Neural crest cell (in vitro differentiated cells): Measurements from ENCODE around the gene PCDHGC4. TPM values are rescaled to one million over a fixed set of nuclear protein-coding genes. Genes with fewer than 3 reads are reported as not detected.

Experiments used
- DNase-seq: peaks from one replicate; pipeline ENCODE4 v3.0.0; 2021; ENCODE audit warnings: low read depth, mixed read lengths, low spot score
- H3K27ac Mint-ChIP-seq: one replicate; pipeline ENCODE4 v1.8.0; 2021; ENCODE audit warnings: mild to moderate bottlenecking, mixed read lengths; ENCODE audit not compliant: unreplicated experiment
- H3K27me3 Mint-ChIP-seq: 2 replicates; pipeline ENCODE4 v1.8.0; 2021; ENCODE audit warnings: low read depth, mild to moderate bottlenecking, mixed read lengths
- H3K36me3 Mint-ChIP-seq: 2 replicates; pipeline ENCODE4 v1.8.0; 2021; ENCODE audit warnings: low read depth, mild to moderate bottlenecking, mixed read lengths
- H3K4me1 Mint-ChIP-seq: 2 replicates; pipeline ENCODE4 v1.8.0; 2021; ENCODE audit warnings: mixed read lengths
- H3K4me3 Mint-ChIP-seq: one replicate; pipeline ENCODE4 v1.8.0; 2021; ENCODE audit warnings: mild to moderate bottlenecking, mixed read lengths
- H3K9me3 Mint-ChIP-seq: 2 replicates; pipeline ENCODE4 v1.8.0; 2021; ENCODE audit warnings: mixed read lengths
- total RNA-seq: library from RNA; stranded (reverse); gene quantifications from 2 replicates; pipeline ENCODE4 v1.2.1, GENCODE V29; 2021
- TF ChIP-seq, protein P1 (sequence below): fragments of 200-600 bp; sonication (generic); conservative IDR thresholded peaks from 2 replicates; pipeline ENCODE4 v1.5.0; 2021; ENCODE audit warnings: antibody characterized with exemption, mild to moderate bottlenecking

PCDHGC4 gene
- total RNA-seq, 1 donor from 2014 or later: 14.8 TPM

DNA sequence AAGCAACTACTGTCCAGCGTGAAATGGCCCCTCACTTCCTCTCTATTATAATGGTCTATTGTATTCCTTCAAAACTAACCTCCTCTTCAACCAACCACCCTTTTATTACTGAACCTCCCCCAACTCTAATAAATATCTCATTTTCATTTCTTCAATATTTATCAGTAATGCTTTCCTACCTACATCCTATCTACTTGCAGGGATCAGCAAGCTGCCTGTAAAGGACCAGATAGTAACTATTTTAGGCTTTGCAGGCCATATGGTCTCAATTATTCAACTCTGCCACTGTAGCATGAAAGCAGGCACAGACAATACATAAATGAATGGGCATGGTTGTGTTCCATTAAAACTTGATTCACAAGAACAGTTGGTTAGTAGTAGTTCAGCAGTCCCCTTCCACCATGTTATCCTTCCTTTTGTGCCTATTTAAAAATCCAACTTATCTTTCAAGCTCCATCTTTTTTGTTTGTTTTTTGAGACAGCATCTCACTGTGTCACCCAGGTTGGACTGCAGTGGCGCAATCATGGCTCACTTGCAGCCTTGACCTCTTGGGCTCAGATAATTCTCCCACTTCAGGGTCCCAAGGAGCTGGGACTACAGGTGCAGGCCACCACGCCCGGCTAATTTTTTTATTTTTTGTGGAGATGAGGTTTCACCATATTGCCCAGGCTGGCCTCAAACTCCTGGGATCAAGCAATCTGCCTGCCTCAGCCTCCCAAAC, 49.8 kb downstream of the PCDHGC4 start:
- Mint-ChIP-seq H3K9me3 (peaks cover 2% of the 10 kb centered on the region), H3K4me3 (peak overlapping the region; percentile 28), H3K27ac (peak overlapping the region; percentile 9), H3K36me3 (peaks cover 17% of the 10 kb centered on the region), H3K4me1 (peaks cover 18% of the 10 kb centered on the region), H3K27me3 (no peaks in the 10 kb centered on the region)
- DNase-seq: no peak
- TF ChIP-seq, protein P1, sequence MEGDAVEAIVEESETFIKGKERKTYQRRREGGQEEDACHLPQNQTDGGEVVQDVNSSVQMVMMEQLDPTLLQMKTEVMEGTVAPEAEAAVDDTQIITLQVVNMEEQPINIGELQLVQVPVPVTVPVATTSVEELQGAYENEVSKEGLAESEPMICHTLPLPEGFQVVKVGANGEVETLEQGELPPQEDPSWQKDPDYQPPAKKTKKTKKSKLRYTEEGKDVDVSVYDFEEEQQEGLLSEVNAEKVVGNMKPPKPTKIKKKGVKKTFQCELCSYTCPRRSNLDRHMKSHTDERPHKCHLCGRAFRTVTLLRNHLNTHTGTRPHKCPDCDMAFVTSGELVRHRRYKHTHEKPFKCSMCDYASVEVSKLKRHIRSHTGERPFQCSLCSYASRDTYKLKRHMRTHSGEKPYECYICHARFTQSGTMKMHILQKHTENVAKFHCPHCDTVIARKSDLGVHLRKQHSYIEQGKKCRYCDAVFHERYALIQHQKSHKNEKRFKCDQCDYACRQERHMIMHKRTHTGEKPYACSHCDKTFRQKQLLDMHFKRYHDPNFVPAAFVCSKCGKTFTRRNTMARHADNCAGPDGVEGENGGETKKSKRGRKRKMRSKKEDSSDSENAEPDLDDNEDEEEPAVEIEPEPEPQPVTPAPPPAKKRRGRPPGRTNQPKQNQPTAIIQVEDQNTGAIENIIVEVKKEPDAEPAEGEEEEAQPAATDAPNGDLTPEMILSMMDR: no peak

Other genes starting within 250 kb of the PCDHGC4 start
- gene PCDHB15, start 239.6 kb upstream of the PCDHGC4 start, total RNA-seq: 5.5 and 5.6 TPM in 2 replicates
- gene SLC25A2, start 181.0 kb upstream of the PCDHGC4 start, total RNA-seq: 0.72 and 1.1 TPM in 2 replicates
- 100.0 and 100 TPM in 2 replicates for gene TAF7, start 164.2 kb upstream of the PCDHGC4 start, total RNA-seq
- 0.54 and 0.93 TPM in 2 replicates for gene PCDHGA1, start 154.5 kb upstream of the PCDHGC4 start, total RNA-seq
- 0.32 and 0.54 TPM in 2 replicates for gene PCDHGA2, start 146.3 kb upstream of the PCDHGC4 start, total RNA-seq
- 0.16 and 0.33 TPM in 2 replicates for gene PCDHGA3, start 141.2 kb upstream of the PCDHGC4 start, total RNA-seq
- gene PCDHGB1, start 134.9 kb upstream of the PCDHGC4 start, total RNA-seq: 2.8 and 3.0 TPM in 2 replicates
- gene PCDHGA4, start 130.0 kb upstream of the PCDHGC4 start, total RNA-seq: 0.56 and 0.93 TPM in 2 replicates
- gene PCDHGB2, start 125.0 kb upstream of the PCDHGC4 start, total RNA-seq: 1.3 and 1.5 TPM in 2 replicates
- 0.32 and 0.51 TPM in 2 replicates for gene PCDHGA5, start 120.9 kb upstream of the PCDHGC4 start, total RNA-seq
- gene PCDHGB3, start 114.8 kb upstream of the PCDHGC4 start, total RNA-seq: 0.51 and 0.71 TPM in 2 replicates
- gene PCDHGA6, start 111.1 kb upstream of the PCDHGC4 start, total RNA-seq: 0.49 and 0.52 TPM in 2 replicates
- 0.32 and 0.37 TPM in 2 replicates for gene PCDHGA7, start 102.3 kb upstream of the PCDHGC4 start, total RNA-seq
- 4.2 and 5.3 TPM in 2 replicates for gene PCDHGB4, start 97.3 kb upstream of the PCDHGC4 start, total RNA-seq
- 0.33 and 0.43 TPM in 2 replicates for gene PCDHGA8, start 92.4 kb upstream of the PCDHGC4 start, total RNA-seq
- 0.91 and 1.5 TPM in 2 replicates for gene PCDHGB5, start 87.1 kb upstream of the PCDHGC4 start, total RNA-seq
- gene PCDHGA9, start 82.3 kb upstream of the PCDHGC4 start, total RNA-seq: 0.72 and 0.86 TPM in 2 replicates
- 53.6 and 53.7 TPM in 2 replicates for gene PCDHGB6, start 77.0 kb upstream of the PCDHGC4 start, total RNA-seq
- gene PCDHGA10, start 72.0 kb upstream of the PCDHGC4 start, total RNA-seq: 18.4 and 18.5 TPM in 2 replicates
- gene PCDHGB7, start 67.4 kb upstream of the PCDHGC4 start, total RNA-seq: 6.5 and 7.0 TPM in 2 replicates
- 1.8 and 2.4 TPM in 2 replicates for gene PCDHGA11, start 64.0 kb upstream of the PCDHGC4 start, total RNA-seq
- gene PCDHGA12, start 54.5 kb upstream of the PCDHGC4 start, total RNA-seq: 1.5 and 1.8 TPM in 2 replicates
- gene PCDHGC3, start 9.1 kb upstream of the PCDHGC4 start, total RNA-seq: 98.2 and 107 TPM in 2 replicates
- gene PCDHGC5, start 4.1 kb downstream of the PCDHGC4 start, total RNA-seq: 2.2 and 3.0 TPM in 2 replicates
- 86.3 and 99.1 TPM in 2 replicates for gene DIAPH1, start 134.0 kb downstream of the PCDHGC4 start, total RNA-seq
- gene HDAC3, start 151.8 kb downstream of the PCDHGC4 start, total RNA-seq: 110 and 114 TPM in 2 replicates
- gene RELL2, start 152.0 kb downstream of the PCDHGC4 start, total RNA-seq: 6.5 and 6.9 TPM in 2 replicates
- gene FCHSD1, start 166.4 kb downstream of the PCDHGC4 start, total RNA-seq: 20.4 and 20.6 TPM in 2 replicates
- 36.0 and 39.2 TPM in 2 replicates for gene ARAP3, start 197.2 kb downstream of the PCDHGC4 start, total RNA-seq